NCI-H524 treated with DMSO at 0.1 percent for 48 hours (cell line): Measurements from ENCODE around the gene ABHD12.
"Not testable (repeated sequence)": the region's sequence is repeated elsewhere in the genome, so short reads cannot be mapped to it uniquely, and the experiment has no call there.

Source experiments
- DNase-seq: peaks from one replicate; lab custom pipeline; 2025; lab: John Stamatoyannopoulos, UW

The ABHD12 gene

DNA sequence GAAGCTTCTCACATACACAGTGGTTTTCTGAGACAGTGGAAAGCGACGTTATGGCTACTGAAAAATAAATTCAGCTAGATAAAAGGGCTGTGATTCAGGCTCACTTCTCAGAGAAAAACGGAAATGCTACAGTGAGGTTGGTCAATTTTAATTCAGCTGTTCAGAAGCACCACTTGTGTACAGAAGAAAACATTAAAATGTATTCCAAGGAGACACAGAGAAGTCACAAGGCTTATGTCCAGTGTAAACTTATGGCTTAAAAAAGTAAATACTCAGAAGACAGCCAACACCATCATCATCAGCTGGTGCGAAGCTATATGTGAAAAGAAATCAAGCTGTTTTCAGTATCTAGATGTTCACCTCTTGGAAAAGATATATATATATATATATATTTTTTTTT, 68.6 kb downstream of the ABHD12 start:
- DNase-seq, result no peak

DNA sequence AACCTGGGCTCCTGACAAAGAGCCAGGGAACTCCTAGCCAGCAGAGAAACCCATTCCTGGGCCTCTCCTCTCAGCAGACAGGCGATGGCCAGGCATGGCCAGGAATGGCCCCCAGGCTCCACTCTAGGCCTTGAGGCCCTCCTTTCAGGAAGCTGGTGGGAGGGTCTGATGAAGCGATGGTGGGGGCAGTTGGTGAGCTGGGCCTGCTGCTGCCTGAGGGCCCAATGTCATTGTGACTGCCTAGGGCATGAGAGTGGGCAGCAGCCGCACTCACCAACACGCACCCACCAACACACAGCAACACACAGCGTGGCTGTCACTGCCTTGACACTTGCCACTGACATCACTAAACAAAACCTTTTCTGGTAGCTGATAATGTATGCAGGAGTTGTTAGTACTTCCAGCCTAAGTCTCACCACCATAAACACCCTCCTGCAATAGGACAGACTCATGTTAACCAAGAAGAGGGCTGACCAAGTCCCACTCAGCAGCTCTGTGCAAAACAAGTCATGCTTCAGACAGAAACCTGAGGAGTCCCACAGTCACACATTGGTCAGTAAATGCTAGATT, 69.3 kb downstream of the ABHD12 start:
- no peak for DNase-seq

DNA sequence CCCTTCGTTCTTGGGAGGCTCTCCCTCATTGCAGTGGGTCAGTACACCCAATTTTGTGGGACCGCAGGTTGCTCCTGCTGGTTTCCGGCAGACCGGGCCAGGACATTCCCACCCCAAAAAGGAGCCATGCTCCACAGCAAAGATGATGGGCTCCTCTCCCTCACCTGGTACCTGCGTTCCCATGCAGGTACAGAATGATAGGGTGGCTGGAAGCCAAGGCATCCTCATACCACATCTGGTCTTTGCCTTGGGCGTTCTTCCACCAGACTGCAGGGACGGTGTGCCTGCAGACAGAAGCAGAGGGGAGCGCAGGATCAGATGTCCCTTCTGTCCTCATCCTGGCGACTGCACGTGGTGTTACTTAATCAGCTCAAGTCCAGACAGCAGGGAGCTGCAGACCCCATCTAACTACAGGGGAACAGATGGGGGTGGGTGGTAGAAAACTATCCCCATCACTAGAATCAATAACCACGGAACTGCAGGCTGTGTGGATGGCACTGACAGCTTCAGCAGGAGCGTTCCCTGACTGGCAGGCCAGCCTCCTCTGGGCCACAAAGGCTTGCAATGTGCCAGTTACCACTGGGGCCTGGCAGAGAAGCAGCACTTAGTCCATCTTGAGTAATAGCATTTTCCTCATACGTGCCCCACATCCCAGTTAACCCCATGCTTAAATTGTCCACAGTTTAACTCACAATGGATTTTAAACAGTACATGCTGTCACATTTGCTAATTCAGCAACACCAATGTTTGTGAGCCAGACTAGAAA, 70.4 kb downstream of the ABHD12 start:
- DNase-seq, result peak; percentile 78

DNA sequence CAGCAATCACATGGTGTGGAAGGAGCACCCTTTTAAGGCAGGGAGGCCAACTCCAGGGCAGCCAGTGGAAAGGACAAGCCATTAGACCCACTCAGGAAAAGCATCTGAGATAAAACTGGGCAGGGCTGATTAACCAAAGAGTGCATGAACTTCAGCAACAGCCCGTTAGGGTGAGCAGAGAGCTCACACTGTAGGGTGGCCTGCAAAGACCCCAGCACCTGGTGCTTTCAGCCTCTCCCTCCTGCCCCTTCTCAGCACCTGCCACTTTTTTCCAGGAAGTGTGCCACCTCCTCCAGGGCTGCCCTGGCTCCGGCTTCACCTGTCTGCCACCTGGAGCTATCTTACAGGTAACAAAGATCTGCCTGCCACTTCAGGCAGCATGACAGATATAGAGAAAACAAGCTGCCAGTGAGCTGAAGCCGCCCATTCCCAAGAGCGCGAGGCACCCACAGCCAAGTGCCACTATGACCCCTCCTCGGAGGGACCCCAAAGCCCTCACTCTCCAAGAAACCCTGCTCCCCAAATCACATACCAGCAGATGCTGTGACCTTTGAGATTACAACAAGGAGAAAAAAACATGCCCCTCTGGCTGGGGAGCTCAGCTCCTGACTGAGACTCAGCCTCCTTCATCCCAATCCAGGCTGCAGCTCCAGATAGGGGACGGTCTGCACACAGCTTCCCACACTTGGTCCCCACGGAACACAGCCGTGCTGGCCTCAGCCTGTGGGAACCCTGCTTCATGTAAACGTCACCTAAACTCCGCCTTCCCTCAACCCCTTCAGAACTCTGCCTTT, 71.2 kb downstream of the ABHD12 start:
- DNase-seq, result no peak

DNA sequence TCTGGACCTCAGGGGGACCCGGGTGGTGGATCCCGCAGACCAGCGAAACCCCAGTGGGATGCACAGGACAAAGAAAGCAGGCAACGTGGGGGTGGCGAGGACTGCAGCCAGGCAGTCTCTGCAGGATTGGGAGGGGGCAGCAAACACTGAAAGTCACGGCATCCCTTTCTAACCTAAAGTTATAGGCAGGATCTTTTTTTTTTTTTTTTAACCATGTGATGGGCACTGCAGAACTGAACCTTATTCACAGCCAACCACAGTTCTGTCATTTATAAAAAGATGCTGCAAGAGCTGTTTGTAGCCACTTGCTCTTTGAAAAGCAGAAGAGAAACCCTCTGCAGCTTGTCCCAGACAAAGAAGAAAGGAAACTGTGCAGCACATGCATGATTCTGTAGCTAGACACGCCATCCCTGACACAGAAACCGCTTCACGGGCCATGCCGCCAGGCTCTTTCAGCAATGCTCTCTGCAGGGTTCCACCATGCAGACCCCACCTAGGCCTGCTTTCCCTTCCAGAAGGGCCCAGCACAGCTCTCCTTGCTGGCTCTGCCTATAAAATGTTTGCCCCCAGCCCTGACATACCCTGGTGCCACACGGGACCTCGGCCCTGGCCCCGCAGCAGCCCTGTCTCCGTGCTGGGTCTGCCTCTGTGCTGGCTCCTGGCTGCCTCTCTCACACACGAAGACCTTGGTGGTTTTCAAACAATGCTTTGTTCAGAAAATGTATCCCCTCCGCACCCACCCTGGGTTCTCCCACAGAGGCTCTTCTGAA, 72.0 kb downstream of the ABHD12 start:
- no peak for DNase-seq

DNA sequence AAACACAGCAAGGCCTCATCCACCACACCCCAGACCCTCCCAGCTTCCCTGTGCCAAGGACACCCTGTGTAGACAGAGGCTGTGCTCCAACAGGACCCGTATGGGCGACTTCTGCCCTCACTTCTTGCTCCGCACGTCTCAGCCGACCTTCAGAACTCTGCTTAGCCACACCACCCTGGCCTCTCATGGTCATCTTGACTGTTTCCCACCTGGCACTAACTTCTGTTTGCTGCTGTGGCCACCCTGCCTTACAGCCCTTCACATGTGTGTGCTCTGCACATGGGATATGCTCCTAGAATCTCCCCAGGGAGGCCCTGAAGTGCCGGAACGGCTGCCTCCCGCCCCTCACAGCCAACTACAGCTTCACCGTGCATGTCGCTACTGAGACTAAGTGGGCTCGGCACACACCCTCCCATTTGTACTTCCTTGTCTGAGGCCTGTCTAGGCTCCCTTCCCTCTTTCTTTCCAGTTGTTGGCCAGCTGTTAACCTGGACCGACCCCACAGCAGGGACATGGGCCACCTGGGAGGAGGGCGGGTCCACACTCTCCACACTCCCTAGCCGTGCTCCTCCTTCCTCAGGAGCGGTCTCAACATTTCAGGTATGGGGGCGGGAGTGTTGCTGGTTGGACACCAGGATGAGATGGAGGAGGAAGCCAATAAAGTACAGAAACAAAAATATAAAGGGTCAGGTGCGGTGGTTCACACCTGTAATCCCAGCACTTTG, 73.1 kb downstream of the ABHD12 start:
- no peak for DNase-seq

DNA sequence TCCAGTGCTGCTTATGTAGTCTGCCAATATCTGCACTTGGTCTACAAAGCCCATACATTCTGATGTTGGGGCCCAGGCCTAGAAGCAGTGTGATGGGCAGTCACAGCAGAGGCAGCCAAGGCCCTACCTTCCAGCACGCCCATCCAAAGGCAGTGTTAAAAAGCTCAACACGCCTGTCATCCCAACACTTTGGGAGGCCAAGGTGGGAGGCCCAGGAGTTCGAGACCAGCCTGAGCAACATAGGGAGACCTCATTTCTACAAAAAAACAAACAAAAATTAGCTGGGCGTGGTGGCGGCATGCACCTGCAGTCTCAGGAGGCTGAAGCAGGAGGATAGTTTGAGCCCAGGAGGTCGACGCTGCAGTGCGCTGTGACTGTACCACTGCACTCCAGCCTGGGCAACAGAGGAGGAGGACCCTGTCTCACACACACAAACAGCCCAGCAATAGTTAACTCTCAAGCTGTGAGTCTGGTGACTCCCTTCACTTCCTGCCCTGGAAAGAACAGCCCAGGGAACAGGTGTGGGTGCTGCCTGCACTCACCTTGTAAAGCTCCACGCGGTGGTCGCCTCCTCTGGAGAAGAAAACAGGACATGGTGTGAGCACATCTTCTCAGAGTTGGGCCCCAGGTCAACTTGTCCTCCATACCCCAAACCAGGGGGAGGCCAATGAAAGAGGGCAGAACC, 74.0 kb downstream of the ABHD12 start:
- DNase-seq, result no peak

DNA sequence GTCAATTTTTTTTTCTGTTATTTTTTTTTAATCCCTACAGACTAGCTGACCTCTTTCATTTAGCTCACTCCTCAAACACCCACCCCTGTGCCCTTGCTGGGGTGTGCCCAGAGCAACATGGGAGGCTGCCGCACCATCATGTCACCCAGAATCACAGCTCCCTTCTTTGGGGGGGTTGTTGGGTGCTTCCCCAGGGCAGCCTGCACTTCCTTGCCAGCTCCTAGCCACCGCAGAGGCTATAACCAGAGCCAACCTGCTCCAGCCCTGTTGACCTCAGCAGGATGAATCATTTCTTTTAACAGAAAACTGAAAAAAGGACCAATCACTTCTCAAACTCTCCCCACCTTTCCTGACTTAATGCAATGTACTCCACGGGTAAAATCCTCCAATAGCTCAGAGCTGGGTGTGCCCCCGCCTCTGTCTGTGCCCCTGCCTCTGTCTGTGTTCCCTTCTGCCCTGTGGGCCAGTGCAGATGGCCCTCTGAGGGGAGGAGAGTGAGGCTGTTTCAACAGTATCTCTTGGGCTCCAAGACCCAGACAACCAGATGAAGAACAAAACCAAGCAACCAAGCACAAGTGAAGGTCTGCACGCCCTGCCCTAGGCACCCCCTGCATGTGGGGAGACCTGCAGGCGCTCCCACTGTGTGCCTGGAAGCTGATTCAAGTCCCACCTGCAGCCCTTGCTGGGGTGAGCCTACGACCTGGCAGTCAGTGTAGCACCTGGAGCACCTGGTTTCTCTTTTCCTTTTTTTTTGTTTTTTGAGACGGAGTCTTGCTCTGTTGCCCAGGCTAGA, 75.0 kb downstream of the ABHD12 start:
- DNase-seq, result no peak

DNA sequence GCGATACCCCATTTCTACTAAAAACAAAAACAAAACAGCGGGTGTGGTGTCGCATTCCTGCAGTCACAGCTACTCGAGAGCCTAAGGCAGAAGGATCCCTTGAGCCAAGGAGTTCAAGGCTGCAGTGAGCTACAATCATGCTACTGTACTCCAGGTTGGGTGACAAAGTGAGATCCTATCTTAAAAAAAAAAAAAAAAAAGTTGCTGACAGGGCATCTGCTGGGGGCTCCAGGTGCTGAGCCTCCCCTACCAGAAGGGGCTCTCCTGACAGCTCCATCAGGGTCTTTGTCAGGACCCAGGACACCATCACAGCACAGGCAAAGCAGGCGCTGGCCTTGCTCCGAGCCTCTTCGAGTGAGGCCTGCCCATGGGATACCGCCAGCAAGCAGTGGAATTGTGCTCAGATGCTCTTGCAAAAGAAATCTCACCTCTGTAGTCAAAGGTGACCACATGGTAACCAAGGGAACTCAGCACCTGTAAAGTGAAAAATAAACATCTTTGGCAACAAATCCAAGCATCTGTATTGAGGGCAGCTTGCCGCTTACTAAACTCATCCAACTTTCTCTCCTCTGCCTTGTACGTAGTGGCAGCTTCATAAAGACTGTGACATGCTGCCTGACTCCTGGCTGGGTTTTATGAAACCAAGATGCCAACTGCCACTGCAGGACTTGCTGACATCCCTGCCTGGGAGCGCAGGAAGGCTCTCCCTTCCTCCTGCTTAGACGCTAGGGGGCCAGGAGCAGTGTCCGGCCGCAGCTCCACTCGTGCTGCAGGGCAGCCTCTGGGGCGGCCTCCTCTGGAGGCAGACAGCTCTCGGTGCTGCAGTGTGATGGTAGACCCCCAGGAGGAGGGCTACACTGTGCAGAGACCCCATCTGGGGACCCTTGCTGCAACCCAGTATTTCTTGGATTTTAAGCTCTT, 75.9 kb downstream of the ABHD12 start:
- DNase-seq, result no peak

DNA sequence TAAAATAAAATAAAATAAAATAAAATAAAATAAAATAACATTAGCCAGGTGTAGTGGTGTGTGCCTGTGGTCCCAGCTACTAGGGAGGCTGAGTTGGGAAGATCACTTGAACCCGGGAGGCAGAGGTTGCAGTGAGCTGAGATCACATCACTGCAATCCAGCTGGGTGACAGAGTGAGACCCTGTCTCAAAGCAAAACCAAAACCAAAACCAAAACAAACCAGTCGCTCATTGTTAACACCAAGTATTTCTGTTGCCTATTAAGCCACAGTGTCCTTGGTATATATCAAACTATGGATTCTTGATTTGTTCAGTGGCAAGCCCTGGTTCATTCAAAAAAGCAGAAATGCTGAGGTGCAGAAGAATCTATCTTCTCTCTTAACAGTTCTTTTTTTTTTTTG, 77.0 kb downstream of the ABHD12 start:
- DNase-seq, result no peak

DNA sequence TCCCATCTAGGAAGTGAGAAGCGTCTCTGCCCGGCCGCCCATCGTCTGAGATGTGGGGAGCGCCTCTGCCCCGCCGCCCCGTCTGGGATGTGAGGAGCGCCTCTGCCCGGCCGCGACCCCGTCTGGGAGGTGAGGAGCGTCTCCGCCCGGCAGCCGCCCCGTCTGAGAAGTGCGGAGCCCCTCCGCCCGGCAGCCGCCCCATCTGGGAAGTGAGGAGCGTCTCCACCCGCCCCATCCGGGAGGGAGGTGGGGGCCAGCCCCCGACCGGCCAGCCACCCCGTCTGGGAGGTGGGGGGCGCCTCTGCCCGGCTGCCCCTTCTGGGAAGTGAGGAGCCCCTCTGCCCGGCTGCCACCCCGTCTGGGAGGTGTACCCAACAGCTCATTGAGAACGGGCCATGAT, 77.9 kb downstream of the ABHD12 start:
- DNase-seq, result not testable (repeated sequence)

DNA sequence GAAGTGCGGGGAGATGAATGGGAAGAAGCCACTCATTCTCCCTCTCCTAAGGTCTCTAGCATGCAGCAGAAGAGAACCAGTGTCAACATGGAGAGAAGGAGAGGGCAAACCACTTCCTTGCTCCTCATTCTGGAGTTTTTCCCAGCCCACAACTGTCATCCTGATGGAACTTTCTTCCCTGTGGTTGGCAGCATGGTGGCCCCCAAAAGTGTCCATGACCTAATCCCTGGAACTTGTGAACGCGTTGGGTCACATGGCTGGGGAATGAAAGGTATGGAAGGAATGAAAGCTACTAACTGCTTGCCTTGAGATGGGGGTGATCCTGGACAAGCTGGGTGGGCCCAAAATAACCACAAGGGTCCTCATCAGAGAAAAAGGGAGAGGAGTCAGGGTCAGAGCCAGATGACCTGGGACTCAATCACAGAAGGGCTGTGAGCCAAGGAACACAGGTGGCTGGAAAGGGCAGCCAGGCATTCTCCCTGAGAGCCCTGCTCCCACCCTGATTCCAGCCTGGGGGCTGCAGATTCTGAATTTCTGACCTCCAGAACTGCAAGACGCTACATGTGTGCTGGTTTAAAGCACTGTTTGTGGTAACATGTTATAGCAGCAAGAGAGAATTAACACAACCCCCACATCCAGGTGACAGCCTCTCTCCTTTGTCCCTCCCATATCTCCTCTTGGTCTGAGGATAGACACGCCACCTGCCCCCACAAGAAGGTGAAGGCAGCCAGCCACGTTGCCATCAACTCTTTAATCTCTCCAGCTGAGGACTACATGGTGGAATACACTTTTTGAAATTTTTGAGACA, 79.5 kb downstream of the ABHD12 start:
- DNase-seq, result no peak

DNA sequence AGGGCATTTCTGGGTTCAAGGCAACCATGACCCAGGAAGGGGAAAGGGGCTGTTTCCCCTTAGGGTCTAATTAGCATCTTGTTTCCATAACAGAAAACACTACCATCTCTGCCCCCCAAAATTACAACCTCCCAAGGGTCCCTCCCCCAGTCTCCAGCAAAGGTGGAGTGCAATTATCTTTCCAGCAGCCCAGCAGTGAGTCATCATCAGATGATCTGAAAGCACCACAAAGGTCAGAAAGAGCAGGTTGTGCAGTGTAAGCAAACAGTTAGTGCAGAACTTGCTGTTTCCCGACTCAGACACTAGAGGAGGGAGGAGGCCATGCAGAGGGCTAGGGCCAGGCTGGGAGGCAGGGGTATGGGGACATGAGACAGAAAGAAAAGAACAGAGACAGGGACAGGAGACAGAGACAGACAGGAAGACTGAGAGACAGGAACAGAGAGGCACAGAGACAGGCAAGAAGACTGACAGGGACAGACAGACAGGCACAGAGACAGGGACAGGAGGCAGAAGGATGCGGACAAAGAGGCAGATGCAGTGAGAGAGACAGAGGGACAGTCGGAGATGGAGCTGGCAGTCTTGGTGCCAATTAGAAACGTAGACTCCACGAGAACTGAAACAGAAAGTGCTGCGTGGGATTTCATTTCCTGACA, 80.2 kb downstream of the ABHD12 start:
- no peak for DNase-seq

DNA sequence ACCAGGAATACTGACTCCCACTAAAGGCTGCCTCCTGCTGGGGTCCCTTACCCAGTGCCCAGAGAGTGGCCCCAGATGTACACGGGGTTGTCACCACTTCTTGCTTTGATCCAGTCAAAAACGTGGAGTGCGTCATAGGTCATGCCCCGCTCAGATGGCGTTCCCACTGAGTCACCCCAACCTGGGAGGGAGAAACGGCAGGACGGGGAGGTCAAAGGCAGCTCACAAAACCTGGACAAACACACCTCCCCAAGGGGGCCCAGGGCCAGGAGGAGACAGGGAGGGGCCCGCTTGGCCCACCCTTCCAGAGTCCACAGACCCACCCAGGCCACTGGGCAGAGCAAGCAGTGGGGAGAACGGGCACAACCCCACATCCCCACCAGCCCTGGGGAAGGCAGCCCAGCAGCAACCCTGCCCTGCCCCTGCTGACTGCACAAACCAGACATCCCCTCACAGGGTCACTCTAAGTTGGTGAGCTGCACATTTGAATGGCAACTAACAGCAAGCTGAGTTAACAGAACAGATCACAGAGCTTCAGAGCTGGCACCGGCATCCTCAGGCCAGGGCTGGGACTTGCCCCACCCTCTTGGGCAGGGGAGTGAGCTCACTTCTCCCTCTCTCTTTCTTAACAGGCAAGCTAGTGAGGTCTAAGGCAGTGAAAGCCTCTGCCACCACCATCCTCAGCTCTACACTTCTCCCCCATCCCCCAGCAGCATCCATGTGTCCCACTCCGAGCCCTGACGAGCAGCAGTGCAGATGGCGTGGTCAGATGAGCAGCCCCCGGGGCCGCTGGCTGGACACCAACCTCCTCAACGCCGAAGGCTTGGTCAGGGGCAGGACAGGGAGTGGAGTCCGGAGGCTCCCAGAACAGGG, 81.0 kb downstream of the ABHD12 start:
- no peak for DNase-seq

DNA sequence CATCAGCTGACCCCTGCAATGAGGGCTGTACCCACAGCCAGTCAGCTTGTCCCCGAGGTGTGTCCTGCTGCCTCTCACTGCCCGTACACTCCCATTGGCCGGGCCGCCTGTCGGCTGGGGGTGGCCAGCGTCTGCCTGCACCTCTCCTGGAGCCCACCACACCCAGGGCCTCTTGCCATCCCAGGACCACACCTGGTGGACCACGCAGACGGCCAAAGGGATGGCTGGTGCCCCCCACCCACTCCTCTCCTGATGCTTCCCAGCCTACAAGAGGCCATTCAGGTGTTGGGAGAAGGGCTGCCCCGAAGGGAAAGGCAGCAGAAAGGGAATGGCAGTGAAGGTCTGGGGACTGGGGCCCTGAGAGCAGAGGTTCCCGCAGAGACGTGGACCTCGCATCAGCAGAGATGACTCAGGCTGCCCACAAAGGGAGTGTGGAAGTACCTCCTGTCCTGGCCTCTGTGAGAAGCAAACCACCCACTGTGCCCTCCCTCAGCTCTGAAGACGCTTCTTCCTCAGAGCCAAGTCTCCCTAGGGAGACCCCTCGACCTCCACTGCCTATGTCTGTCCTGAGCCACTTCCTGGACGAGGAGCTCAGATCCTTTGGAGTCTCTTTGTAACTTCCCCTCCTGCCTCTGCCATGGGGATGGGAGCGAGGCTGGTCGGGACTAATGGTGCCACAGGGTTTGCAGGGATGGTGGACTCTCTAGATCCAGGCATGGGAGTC, 81.8 kb downstream of the ABHD12 start:
- DNase-seq, result no peak

DNA sequence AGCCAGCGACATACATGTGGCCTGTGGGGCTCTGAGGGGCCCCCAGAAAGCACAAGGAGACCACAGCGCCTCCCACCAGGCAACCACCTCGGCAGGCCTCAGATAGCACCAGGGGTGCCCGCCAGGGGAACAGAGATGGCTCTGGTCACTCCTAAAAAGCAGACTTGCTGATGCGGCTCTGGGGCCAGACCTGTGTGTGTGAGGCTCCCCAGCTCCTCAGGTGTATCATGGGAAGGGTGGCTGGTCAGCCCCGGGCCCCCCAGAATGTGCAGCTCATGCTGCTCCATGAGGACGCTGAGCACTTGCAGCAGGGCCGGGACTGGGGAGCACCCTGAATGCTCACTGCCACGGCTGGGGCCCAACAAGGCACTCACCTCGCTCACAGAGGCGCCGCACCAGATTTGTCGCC, 82.5 kb downstream of the ABHD12 start:
- no peak for DNase-seq
